Measurements from ENCODE around the gene GSTA1.
"Not testable (repeated sequence)": the region's sequence is repeated elsewhere in the genome, so short reads cannot be mapped to it uniquely, and the experiment has no call there.

GSTA1 gene

GRCh38 chr6:52826513-52826912, 22.9 kb upstream of the GSTA1 start:
- no peak overlapping the region for H3K4me3 ChIP-seq (IDR thresholded peaks at IDR 0.05; ENCODE audit: insufficient read depth, low read depth, low read length)
- no peak overlapping the region for H3K27ac ChIP-seq
- no peak overlapping the region for H3K4me2 ChIP-seq
- H3K27me3 ChIP-seq (ENCODE audit: insufficient read depth, low read depth): no peaks in the 10 kb centered on the region
- TF ChIP-seq CTCF (conservative IDR thresholded peaks at IDR 0.05; ENCODE audit: low read depth, low read length): no peak
- no peaks in the 10 kb centered on the region for H3K79me2 ChIP-seq (ENCODE audit: insufficient read depth, low read depth)
- no peaks in the 10 kb centered on the region for H3K36me3 ChIP-seq (ENCODE audit: insufficient read depth)
- no peaks in the 10 kb centered on the region for H4K20me1 ChIP-seq (ENCODE audit: insufficient read depth)
- H3K4me1 ChIP-seq (ENCODE audit: low read depth, poor library complexity, severe bottlenecking): no peaks in the 10 kb centered on the region
- H2AFZ ChIP-seq (ENCODE audit: low read depth): no peak overlapping the region
- H3K9ac ChIP-seq: no peak overlapping the region

DNA sequence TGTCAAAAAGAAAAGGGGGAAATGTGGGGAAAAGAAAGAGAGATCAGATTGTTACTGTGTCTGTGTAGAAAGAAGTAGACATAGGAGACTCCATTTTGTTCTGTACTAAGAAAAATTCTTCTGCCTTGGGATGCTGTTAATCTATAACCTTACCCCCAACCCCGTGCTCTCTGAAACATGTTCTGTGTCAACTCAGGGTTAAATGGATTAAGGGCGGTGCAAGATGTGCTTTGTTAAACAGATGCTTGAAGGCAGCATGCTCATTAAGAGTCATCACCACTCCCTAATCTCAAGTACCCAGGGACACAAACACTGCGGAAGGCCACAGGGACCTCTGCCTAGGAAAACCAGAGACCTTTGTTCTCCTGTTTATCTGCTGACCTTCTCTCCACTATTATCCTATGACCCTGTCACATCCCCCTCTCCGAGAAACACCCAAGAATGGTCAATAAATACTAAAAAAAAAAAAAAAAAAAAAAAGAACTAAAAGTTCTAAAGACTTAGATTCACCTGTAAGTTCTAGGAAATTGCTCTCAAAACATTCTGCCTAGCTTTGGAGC, 22.4 kb upstream of the GSTA1 start:
- not testable (repeated sequence) for H3K4me3 ChIP-seq (IDR thresholded peaks at IDR 0.05; ENCODE audit: insufficient read depth, low read depth, low read length); H3K79me2 ChIP-seq (ENCODE audit: insufficient read depth, low read depth); H3K36me3 ChIP-seq (ENCODE audit: insufficient read depth); H3K27me3 ChIP-seq (ENCODE audit: insufficient read depth, low read depth); H4K20me1 ChIP-seq (ENCODE audit: insufficient read depth); H3K27ac ChIP-seq; H2AFZ ChIP-seq (ENCODE audit: low read depth); H3K9ac ChIP-seq; H3K4me1 ChIP-seq (ENCODE audit: low read depth, poor library complexity, severe bottlenecking); H3K4me2 ChIP-seq

GRCh38 chr6:52825270-52825793, 21.7 kb upstream of the GSTA1 start:
- H3K27me3 ChIP-seq (ENCODE audit: insufficient read depth, low read depth); H3K36me3 ChIP-seq (ENCODE audit: insufficient read depth); H3K9ac ChIP-seq; H3K4me3 ChIP-seq (IDR thresholded peaks at IDR 0.05; ENCODE audit: insufficient read depth, low read depth, low read length); H2AFZ ChIP-seq (ENCODE audit: low read depth); H4K20me1 ChIP-seq (ENCODE audit: insufficient read depth); H3K79me2 ChIP-seq (ENCODE audit: insufficient read depth, low read depth); H3K4me1 ChIP-seq (ENCODE audit: low read depth, poor library complexity, severe bottlenecking); H3K27ac ChIP-seq; H3K4me2 ChIP-seq: not testable (repeated sequence)

DNA sequence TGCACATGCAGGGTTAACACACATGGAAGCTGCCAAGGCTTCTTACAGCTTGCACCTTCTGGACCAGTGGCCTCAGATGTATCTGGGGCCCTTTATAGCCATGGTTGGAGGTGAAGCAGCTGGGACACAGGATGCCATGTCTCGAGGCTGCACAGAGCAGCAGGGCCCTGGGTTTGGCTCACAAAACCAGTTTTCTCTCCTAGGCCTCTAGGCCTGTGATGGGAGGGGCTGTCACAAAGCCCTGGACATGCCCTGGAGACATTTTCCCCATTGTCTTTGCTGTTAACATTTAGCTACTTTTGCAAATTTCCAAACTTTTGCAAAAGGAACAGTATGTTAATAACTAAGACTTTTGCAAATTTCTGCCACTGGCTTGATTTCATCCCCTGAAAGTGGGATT, 18.2 kb upstream of the GSTA1 start:
- no peaks in the 10 kb centered on the region for H3K79me2 ChIP-seq (ENCODE audit: insufficient read depth, low read depth)
- no peak overlapping the region for H3K9ac ChIP-seq
- H3K27ac ChIP-seq: no peak overlapping the region
- H3K36me3 ChIP-seq (ENCODE audit: insufficient read depth): no peaks in the 10 kb centered on the region
- no peak for TF ChIP-seq CTCF (conservative IDR thresholded peaks at IDR 0.05; ENCODE audit: low read depth, low read length)
- no peak overlapping the region for H2AFZ ChIP-seq (ENCODE audit: low read depth)
- no peak overlapping the region for H3K4me2 ChIP-seq
- no peaks in the 10 kb centered on the region for H4K20me1 ChIP-seq (ENCODE audit: insufficient read depth)
- no peak overlapping the region for H3K4me3 ChIP-seq (IDR thresholded peaks at IDR 0.05; ENCODE audit: insufficient read depth, low read depth, low read length)
- H3K4me1 ChIP-seq (ENCODE audit: low read depth, poor library complexity, severe bottlenecking): no peaks in the 10 kb centered on the region
- H3K27me3 ChIP-seq (ENCODE audit: insufficient read depth, low read depth): no peaks in the 10 kb centered on the region

DNA sequence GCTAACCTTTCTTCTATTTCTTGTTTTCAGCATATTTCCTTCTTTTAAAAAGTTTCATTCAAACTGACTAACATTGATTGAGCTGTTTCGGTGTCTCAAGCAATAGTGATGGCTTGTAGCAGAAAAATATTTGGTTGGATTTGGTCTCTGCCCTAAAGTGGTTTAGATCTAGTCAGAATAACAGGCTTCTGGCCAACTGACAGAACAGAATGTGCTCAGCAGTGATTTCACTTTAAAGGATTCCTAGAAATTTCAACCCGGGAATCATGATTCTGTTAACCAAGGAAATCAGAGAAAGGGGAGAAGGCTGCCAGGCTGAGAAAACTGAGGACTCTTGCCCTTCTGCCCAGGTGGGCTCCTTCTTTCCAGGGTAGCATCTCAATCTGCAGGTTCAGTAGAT, 16.6 kb upstream of the GSTA1 start:
- no peak for TF ChIP-seq CTCF (conservative IDR thresholded peaks at IDR 0.05; ENCODE audit: low read depth, low read length)
- Histone ChIP-seq H2AFZ (ENCODE audit: low read depth) (no peak overlapping the region), H3K27ac (no peak overlapping the region), H3K9ac (no peak overlapping the region), H3K27me3 (ENCODE audit: insufficient read depth, low read depth) (no peaks in the 10 kb centered on the region), H3K36me3 (ENCODE audit: insufficient read depth) (no peaks in the 10 kb centered on the region), H4K20me1 (ENCODE audit: insufficient read depth) (no peaks in the 10 kb centered on the region), H3K4me2 (no peak overlapping the region), H3K79me2 (ENCODE audit: insufficient read depth, low read depth) (no peaks in the 10 kb centered on the region), H3K4me1 (ENCODE audit: low read depth, poor library complexity, severe bottlenecking) (no peaks in the 10 kb centered on the region), H3K4me3 (IDR thresholded peaks at IDR 0.05; ENCODE audit: insufficient read depth, low read depth, low read length) (no peak overlapping the region)

Measured in KMS-11 (cell line).